Left renal cortex interstitium (tissue), 4 donors: ENCODE results near the gene ADARB2. TPM values are rescaled to one million over a fixed set of nuclear protein-coding genes. Genes with fewer than 3 reads are reported as not detected.

Experiments used
- DNase-seq, 4 donors: peaks; one replicate each; pipeline ENCODE4 v3.0.0-alpha.2; 2013; ENCODE audit warnings: low read depth in 4 of 4, low spot score in 2 of 4, missing footprints in 1 of 4
- polyA plus RNA-seq, 4 donors: library from polyadenylated mRNA; unstranded; fragments of 120-200 nt; gene quantifications; one replicate each; pipeline ENCODE4 v1.2.1, GENCODE V29; 2013; ENCODE audit not compliant: insufficient read length in 4 of 4

The ADARB2 gene
- polyA plus RNA-seq, 4 donors, result 1.2 to 2.0 (median 1.3) TPM

DNA sequence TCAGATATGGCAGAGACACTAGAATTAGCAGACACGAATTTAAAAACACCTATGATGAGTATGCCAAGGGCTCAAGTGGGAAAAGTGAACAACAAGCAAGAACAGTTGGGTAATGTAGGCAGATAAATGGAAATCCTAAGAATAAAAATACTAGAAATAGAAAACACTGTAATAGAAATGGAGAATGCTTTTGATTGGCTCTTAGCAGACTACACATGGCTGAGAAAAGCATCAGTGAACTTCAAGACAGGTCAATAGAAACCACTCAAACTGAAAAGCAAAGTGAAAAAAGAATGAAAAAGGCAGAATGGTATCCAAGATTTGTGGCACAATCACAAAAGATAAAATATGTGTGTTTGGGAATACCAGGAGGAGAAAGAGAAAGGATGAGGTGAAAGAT, 598.8 kb downstream of the ADARB2 start:
- no peak for DNase-seq

DNA sequence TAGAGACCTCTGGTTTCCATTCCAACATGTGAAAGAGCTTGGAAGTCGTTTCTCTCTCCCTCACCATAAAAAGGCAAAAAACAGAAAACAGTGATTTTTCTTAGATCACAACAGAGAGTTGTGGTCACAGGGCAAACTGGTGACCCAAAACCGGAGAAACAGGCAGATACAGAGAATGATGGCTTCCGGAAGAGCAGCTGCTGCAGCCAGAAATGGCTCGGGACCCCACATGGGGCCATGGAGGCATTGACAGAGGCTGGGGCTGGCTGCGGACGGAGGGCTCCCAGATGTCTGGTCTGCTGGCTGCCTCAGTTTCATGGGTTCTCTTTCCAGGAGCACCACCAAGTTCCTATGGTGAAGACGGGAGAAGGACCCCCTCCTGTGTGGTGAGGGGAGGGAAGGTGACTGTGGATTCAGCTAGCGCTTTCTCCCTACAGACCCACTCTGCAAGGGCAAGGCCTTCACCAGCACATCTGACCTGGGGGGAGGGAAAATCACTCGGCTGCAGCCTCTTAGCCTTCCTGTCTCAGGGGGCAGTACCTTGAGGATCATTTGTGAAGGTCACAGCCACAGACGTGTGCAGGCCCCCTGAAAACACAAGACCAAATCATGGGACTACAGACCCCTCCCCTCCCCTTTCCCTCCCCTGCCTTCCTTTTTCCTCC, 599.7 kb downstream of the ADARB2 start:
- DNase-seq, result no peak

DNA sequence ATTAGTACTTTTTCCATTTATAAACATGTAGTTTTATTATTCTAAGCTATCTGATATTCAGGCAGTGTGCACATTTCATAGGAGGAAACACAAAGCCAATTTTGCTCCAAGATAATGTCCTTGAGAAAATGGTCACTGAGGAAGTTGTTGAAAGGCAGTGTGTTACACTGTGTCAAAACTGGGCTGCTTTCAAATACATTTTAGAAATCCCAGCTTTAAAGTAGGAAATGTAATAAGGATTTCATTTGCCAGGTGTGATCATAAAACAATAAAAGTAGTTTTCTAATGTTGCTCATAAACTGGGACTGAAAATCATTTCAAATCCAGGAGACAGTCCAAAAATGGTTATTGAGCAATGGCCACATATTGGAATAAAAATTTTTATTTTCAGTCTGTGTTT, 601.1 kb downstream of the ADARB2 start:
- DNase-seq, result no peak

DNA sequence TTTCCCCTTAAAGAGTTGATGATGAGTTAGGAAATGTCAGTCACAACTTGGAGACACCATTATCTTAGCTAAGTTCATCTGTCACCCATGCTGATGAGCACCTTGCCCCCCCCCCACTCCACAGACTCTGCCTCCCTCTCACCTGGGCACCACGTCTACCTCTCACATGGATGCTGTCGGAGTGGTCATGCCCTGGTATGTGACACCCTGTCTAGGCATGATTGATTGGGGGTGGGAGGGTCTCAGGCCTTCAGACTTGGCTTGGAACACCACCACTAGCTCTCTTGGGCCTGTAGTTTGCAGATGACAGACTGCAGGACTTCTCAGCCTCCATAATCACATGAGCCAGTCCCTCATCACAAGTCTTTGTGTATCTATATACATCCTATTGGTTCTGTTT, 603.2 kb downstream of the ADARB2 start:
- no peak for DNase-seq

GRCh38 chr10:1133495-1134045, 603.8 kb downstream of the ADARB2 start:
- no peak for DNase-seq

- no peak for DNase-seq
Measured at GRCh38 chr10:1132584-1132983, 604.7 kb downstream of the ADARB2 start.

DNA sequence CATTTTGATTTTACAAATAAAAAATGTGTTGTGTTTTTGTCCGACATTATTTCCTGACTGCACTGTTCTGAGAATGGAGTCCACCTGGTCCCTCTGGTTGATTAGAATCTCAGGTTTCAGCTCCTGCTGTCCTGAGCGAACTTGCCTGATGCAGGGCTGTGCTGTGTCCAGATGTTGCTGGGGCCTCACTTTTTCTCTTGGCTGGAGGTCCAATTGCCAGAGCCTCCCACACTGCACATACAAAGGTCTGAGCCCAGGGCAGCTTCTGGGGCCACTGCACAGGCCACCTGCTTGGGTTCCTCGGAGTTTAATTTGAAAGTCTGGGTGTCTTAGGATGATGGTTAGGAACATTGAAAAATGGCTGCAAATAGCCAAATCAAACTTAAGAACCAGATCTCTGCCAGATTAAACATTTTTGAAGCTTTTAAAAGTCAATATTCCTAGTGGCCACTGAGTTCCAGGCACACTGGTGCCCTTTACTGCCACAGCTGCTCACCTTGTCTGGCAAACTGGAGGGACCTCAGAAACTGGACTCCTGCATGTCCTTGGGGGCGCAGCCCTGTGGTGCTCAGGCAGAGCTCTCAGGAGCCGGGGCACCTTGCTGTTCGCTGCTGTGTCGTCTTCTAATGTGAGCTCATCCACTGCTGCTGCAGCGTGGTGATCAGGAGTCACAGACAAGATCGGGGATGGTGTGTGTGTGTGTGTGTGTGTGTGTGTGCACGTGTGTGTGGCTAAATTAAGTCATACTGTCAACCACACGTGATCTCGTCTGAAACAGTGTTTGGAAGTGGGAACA, 606.1 kb downstream of the ADARB2 start:
- no peak for DNase-seq

DNA sequence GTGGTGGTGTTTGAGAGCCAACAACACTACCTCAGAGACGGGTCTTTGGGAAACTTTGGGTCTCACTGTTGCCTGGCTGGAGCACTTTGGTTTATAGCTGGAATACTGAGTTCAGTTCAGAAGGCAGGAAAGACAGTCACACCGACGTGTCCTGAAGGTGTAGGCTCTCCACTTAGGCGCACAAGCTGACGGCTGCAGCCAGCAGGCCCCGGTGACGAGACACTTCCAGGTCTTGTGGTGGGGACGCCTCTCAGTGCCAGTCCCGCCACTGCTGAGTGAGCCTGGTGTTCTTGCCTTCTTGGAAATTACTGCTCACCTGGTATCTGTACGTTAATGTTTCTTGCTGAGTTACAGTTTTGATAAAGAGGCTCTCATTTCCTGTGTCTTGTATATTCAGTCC, 607.1 kb downstream of the ADARB2 start:
- no peak for DNase-seq

- DNase-seq, result no peak
Measured at GRCh38 chr10:1128649-1129048, 608.7 kb downstream of the ADARB2 start.

- DNase-seq, result no peak
Measured at GRCh38 chr10:1128115-1128514, 609.2 kb downstream of the ADARB2 start.

DNA sequence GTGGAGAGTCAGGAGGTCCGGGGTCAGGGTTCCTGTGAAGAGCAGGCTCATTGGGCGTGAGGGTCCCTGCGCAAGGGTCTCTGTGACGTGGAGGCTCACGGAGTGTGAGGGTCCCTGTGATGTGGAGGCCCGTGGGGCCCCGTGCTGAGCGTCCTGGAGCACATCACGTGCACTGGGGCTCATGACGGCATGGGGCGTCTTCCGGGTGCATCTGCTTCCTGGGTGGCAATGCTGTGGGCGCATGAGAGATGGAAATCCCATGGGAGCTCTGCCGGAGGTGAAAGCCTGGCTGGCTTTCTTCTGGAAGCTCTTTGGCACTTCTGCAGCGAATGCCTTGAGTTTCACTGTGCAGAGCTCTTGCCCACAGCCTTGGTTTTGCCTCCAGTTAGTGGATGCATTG, 609.7 kb downstream of the ADARB2 start:
- DNase-seq, result no peak
